Jurkat, Clone E6-1 (cell line): Measurements from ENCODE around the gene KLHL2.
"Not testable (repeated sequence)": the region's sequence is repeated elsewhere in the genome, so short reads cannot be mapped to it uniquely, and the experiment has no call there.

Experiments used
- DNase-seq: peaks from one replicate; pipeline ENCODE4 v3.0.0-alpha.2; 2011; ENCODE audit warnings: low read depth, low spot score
- H3K4me3 ChIP-seq: 2 replicates; pipeline ENCODE4 v1.5.1; 2011; ENCODE audit warnings: mild to moderate bottlenecking, low read length, control low read depth, moderate library complexity

The KLHL2 gene

DNA sequence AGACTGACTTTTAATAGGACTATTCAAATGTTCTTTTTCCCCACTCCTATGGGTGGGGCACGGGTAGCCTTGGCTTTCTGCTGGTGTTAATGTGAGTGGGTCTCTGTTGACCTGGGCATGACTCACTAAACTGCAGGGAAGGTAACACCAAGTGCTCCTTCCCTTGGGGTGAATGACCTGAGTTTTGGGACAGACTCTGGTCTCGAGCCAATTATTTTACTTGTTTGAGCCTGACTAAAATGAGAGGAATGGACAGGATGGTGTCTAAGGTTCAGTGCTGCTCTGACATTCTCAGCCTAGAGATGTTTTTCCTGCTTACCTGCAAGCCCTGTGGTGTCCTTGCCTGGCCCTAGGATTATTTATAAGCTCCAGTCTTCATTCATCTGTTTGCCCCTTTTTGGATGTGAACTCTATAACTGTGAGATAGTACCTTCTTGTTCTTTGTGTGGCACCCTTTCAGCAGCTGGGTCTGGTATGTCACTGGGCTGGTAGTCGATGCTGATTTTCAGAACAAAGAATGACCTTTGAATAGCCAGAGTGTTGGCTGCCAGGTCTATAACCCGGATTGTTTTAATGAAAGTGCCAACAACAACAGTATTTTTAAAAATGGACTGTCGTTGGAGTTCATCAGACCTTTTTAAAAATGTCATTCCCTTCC, 14.8 kb downstream of the KLHL2 start:
- not testable (repeated sequence) for DNase-seq, H3K4me3 ChIP-seq

DNA sequence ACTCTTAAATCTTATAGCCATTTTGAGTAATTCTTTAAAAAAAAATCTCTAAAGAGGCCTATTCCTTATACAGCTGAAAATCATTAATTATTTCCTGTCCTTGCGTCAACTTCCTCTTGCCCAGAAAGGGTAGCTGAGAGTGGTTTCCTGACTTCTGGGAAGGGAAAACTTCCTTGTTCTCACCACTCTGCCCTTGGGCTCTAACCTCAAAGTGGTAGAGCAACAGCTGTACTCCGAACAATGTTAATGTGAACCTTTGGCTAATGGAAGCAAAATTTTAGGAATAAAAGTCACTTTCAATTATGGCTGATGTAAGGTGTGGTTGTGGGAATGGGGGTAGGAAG, 15.3 kb downstream of the KLHL2 start:
- no peak overlapping the region for H3K4me3 ChIP-seq
- DNase-seq: no peak

DNA sequence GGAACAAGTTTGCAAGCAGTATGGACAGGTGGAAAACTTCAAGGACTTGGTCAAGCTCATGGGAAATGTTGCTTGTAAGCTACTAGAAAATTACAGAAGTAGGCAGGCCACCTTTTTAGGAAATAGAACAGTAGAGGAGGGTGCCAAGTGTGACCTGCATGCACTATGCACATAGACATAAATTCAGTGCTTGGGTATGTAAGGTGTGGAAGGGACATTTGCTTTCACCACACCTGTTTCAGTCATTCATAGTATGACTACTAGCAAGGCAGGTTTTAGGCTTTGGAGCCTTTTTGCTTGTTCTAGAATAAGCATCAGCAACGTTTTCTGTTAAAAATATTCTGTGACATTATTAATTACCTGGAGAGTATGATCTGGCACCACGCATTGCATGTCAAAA, 20.0 kb downstream of the KLHL2 start:
- H3K4me3 ChIP-seq, DNase-seq: not testable (repeated sequence)

DNA sequence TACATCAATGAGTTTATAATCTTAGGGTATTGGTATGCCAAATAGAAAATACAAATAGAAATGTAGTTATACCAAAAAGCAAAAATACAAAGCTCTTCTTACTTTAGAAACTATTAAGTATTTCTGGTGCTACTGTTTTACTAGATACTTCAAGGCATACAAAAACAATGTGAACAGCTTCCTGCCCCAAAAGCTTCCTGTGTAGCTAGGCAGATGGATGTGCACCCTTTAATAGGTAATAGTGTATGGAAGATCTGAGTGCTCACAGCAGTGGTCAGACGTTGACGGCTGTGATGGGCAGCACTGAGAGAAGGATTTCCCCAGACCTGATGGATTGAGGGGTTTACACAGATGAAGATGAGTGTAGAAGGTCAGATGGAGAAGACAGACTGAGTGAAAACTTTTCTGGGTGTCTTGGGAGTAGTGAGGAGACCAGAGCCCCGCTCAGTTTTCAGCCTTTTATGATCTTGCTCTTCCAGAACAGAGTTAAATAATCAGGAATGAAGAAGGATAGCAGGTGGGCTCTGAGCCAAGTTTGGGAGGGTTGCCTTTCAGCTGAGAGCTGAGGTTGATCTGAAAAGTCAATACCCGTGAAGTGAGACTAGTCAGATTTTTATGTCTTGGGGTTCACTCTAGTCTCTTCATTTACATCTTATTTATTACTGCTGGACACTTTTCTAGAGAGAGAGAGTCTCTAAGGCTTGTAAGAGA, 22.3 kb downstream of the KLHL2 start:
- not testable (repeated sequence) for DNase-seq

DNA sequence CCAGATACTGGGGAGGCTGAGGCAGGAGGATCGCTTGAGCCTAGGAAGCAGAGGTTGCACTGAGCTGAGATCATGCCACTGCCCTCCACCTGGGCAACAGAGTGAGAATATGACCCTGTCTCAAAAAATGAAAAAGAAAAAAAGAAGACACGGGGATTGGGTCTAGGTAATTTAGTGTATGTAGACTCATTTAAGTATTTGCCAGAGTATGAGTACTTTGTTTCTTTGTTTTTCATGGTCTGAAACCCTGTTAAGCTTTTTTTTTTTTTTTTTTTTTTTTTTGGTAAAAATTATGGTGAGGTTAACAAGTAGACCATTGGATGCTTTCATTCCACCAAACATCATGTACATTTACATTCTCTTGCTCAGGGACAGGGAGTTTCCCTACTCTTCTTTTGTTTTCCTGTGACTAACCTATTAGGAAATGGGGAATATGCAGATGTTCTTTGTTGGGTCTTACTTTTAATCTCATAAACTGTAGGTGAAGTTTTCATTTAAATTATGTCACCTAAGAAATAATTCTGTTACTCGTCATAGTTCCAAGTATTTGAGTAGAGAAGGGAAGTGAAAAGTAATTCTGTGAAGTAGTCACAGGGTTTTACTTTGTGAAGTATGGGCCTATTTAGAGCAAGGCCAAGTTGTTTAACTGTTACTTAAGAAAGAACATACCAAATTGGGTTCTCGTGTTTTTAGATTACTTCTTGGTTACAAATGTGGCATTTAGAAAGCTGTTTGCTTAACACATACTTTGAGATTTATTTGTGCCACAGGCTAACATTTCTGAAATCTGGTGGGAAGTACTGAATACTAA, 25.5 kb downstream of the KLHL2 start:
- H3K4me3 ChIP-seq, DNase-seq: not testable (repeated sequence)

More for the DNA sequence above, 22.3 kb downstream of the KLHL2 start:
- not testable (repeated sequence) for H3K4me3 ChIP-seq

DNA sequence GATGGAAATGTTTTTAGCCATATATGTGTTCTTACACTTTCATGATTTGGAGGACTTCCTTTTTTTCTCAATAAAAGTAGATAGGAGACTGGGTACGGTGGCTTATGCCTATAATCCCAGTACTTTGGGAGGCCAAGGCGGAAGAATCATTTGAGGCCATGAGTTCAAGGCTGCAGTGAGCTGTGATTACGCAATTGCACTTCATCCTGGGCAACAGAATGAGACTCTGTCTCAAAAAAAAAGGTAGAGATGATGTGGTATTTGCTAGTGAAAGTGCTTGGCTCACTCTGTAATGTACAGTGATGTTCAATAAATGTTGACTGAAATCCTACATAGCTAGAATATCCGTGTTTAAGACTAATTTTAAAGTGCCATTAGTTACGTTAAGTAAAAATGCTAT, 27.4 kb downstream of the KLHL2 start:
- no peak for DNase-seq
- no peak overlapping the region for H3K4me3 ChIP-seq

DNA sequence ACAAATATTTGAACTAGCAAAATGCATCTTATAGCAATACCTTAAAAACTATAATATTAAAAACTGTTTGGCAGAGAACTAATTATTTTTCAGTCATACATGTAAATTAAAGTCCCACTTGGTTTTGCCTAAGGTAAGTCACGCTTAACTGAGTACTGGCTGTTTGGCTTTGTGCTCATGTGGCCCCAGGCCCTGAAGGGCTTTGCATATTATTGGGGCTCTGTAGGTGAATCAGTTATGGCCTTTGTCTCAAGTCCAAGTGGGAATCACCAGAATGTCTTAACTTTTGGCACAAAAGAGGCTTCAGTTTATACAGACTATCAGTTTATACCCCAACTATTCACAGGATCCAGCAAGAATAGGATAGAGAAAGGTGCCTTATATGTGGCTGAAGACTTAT, 29.5 kb downstream of the KLHL2 start:
- not testable (repeated sequence) for H3K4me3 ChIP-seq, DNase-seq

DNA sequence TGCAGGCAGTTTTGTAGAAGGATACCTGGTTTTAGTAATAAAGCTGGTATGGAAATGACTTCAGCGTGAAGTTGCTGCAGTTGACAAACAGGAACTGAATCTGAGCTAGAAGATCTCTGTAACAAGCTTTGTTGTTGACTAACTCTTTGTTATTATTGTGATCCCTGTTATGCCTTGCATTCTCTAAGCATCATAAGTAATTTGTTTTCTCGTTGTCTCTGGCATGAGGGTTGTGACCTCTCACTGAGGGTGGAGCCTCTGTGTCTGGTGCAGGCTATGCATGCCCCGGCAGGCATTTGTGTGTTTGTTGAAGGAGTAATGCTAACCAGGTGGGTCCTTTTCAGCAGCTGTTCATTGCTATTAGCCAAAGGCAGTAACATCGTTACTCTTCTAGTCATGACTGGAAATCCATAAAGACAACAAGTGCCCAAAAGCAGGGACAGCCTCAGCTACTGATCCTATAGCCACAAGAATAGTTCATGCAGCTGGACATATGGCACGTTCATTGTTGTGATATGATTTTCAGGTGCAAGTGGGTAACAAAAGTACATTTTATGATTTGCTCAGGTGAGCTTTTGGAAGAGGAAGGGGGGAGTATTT, 30.8 kb downstream of the KLHL2 start:
- not testable (repeated sequence) for H3K4me3 ChIP-seq, DNase-seq

DNA sequence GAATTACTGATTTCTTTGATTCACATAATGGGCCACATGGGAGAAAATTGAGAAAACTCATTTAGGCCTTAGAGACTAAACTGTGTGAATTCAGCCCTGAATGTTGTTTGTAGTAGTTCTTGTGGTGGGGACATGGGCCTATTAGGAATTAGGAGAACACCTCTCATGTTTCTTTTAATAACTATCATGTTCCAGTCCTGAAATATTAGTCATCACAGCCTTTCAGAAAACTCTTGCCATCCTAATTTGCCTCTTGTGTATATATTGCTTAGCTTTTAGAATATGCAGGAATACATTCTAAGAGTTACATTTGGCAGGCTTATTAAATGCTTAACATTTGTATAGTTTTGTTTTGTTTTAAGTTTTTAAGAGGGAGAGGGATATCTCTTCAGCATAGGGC, 33.4 kb downstream of the KLHL2 start:
- DNase-seq, H3K4me3 ChIP-seq: not testable (repeated sequence)

DNA sequence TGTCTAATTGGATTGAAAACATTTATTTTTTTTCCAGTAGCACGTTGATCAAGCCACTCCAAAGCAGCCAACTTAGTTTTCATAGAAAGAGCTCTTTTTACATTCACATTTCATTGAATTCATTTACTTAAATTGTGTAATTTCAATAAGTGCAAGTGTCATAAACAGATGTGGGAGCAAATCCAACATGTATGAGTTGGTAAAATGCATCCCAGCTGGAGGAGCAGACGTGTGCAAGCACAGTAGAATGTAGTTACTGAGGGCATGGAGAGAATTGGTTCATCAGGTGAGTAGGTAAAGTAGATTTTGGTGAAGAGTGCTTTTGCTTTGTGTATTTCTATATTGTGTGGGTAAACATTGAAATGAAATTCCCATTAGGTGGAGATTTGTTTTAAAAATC, 36.8 kb downstream of the KLHL2 start:
- DNase-seq, H3K4me3 ChIP-seq: not testable (repeated sequence)

DNA sequence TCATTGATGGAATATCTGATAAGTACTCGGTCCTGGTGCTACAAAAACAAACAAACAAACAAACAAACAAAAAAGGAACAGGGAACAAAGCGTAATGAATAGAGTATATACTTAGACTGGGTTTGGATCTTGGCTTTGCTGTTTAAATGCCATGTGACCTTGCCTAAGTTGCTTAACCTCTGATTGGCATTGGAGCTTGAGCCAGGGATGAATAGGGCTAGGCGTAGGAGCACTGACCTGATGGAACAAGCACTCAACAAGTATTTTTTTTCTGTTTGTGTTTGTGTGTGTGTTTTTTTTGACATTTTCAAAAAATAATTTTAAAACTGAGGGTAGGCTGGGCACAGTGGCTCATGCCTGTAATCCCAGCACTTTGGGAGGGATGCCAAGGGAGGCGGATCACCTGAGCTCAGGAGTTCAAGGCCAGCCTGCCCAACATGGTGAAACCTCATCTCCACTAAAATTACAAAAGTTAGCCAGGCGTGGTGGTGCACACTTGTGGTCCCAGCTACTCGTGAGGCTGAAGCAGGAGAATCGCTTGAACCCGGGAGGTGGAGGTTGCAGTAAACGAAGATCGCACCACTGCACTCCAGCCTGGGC, 37.3 kb downstream of the KLHL2 start:
- H3K4me3 ChIP-seq, DNase-seq: not testable (repeated sequence)

DNA sequence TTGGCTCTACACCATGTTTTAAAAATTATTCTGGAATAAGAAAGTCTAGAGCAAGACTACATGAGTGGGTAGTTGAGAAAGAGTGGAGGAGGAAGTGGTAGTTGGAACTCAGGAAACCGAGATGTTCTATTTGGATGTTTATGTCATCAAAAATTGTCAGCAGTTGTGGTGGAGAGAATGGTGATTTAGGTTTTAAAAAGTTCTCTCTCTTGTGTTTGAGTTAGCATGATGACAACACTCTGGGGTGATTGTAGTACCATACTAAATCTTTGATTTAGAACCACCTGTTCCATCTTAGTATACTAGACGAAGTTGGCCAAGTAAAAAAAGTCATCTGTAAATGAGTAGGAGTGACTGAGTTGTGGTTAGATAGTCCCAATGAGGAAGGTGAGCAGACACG, 40.7 kb downstream of the KLHL2 start:
- peak; percentile 16 for DNase-seq
- no peak overlapping the region for H3K4me3 ChIP-seq

DNA sequence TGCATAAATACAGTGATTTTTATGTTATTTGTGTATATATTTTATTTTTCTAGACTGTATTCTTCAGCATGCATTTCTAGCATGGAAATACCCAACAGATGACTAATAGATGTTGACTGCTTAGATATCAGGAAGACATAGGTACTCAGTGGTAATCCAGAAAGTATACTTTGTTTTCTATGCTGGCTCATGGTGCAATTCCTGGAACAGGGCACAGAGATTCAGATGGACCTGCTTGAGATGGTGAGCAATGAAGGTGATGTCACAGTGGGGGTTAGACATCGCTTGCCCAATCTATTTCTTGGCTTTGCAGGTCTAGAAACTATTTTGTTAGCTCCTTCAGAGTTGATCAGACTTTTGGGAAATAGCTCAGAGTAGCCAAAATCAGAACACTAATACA, 41.5 kb downstream of the KLHL2 start:
- not testable (repeated sequence) for H3K4me3 ChIP-seq, DNase-seq

DNA sequence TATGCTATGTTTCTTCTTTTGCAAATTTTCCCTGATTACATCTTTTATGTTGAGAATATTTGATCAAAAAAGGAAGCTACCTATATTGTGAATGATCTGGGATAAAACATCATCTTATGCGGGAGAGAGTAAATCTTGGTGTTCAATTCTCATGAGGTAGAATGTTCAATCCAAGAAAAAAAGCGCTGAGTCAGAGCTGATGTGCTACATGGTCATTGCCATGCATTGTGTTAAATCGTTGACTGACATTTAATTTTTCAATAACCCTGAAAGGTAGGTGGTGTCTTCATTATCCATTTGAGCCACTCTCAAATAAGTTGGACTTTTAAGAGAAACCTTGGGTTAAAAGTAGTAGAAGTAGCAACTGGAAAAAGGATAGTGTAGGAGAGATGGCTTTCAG, 47.4 kb downstream of the KLHL2 start:
- not testable (repeated sequence) for H3K4me3 ChIP-seq, DNase-seq

DNA sequence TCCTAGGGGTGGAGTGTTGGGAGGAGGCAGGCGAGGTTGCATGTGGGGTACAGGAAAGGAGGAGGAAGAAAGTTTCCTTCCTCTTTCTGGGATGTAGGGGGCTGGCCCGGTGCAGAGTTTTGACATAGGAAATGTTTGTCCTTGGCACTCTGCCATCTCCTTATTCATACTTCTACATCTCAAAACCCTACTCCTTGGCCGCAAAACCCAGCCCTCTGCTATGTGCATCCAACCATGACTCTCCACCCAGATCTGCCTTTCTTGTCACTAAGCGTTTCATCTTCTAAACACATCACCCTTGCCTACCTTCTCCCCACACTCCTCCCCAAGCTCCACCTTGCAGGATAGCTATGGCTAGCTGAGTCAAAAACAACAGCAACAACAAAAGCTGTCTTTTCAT, 48.1 kb downstream of the KLHL2 start:
- H3K4me3 ChIP-seq: not testable (repeated sequence)
- DNase-seq: peak; percentile 92

DNA sequence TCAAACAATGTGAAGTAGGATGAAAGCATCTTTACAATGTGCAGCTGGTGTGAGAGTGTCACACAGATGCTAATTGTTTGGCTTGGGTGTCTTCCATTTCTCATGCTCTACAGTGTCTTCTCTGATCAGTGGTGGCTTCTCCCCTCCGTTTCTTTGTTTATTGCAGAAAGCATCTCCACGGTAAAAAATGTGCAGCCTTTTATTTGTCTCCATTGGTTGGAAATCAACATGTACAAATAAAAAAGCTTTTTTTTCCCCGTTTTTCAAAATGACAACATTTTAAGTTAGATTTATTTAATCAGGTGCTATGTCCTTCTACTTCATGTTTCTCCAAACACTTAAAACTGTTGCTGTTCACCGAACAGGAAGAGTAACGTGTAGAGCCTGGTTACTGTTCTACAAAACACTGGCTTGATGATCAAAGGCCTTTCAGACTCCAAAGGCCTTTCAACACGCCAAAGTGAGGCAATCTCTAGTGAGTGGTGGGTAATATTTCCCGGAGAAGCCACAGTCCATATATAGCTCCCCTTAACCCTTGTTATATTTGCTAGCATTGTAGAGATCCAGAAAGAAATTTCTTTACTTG, 48.8 kb downstream of the KLHL2 start:
- H3K4me3 ChIP-seq: not testable (repeated sequence)
- DNase-seq: peak; percentile 24

DNA sequence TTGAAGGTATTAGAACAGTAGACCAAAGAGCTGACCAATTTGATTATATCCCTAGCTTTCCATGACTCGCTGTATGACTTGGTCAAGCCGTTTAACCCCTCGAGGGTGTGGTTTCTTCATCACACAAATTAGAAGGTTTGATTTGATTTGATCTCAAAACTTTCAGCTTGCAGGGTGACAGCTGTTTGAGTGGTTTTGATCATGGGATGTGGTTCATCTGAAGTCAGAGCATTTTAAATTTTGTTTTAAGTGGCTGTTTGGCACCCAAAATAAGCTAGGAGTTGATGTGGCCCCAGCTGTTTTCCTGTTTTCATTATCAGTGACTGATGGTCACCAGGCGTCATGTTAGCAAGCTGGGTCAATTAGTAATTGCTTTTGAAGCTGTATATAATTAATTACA, 52.4 kb downstream of the KLHL2 start:
- H3K4me3 ChIP-seq: not testable (repeated sequence)
- DNase-seq: peak; percentile 47

DNA sequence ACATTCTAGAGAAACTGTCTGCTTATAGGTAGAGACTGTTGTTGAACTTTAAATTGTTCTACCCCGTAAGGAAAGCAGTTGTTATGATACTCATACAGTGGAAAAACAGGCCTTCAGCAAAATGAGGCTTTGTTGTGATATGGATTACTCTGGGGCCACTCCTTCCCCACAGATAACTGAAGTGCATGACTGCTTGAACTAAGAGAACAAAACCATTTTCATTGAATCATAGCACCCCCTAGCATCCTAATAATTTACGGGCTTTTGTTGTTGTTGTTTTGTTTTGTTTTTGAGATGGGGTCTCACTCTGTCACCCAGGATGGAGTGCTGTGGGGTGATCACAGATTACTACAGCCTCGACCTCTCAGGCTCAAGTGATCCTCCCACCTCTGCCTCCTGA, 54.9 kb downstream of the KLHL2 start:
- DNase-seq, H3K4me3 ChIP-seq: not testable (repeated sequence)

DNA sequence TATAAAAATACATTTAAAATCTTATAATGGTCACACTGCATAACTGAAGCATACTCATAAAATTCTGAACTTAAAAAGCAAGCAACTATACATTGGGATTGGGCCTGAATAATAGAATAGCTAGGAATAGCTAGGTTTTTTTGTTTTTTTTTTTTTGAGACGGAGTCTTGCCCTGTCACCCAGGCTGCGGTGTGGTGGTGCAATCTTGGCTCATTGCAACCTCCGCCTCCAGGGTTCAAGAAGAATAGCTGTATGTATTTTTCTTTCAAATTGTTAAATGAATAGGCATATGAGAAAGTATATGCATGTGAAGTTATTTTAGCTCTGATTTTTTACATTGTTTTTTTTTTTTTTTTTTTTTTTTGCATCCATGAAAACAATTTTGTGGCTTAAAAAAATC, 56.1 kb downstream of the KLHL2 start:
- not testable (repeated sequence) for DNase-seq, H3K4me3 ChIP-seq
